Caco-2 (cell line): ENCODE data around the gene GALNT15. TPM values are rescaled to one million over a fixed set of nuclear protein-coding genes. Genes with fewer than 3 reads are reported as not detected.

Experiments used
- BruUV-seq: library from RNA; stranded (reverse); fragments of 400-500 nt; replicated peaks from 2 replicates; lab custom pipeline; 2021; lab: Mats Ljungman, UMichigan
- CTCF ChIA-PET: fragments of 300-600 bp; sonication (Branson Sonifier 250); formaldehyde crosslinking; loops from one replicate; lab custom pipeline; 2022; ENCODE audit warnings: antibody characterized with exemption; lab: Charles Lee
- POLR2A ChIA-PET: fragments of 300-600 bp; sonication (Branson Sonifier 250); formaldehyde crosslinking; loops from one replicate; lab custom pipeline; 2022; ENCODE audit warnings: antibody characterized with exemption; lab: Charles Lee
- DNase-seq, 2 experiments: peaks; one replicate each; pipeline versions ENCODE4 v3.0.0 to v3.0.0-alpha.2; 2020 to 2022
- H3K27me3 ChIP-seq: replicated peaks from 2 replicates; pipeline ENCODE4 v1.6.0; 2011; ENCODE audit warnings: low read length; ENCODE audit not compliant: control insufficient read depth, insufficient read depth
- H3K36me3 ChIP-seq: 2 replicates; pipeline ENCODE4 v1.5.1; 2011; ENCODE audit warnings: low read length; ENCODE audit not compliant: control insufficient read depth, insufficient read depth
- H3K4me1 ChIP-seq: fragments of 250-450 bp; sonication (Bioruptor Pico); 2 replicates; pipeline ENCODE4 v1.5.1; 2020; ENCODE audit warnings: mild to moderate bottlenecking
- H3K4me3 ChIP-seq: 2 replicates; pipeline ENCODE4 v1.5.1; 2011; ENCODE audit warnings: low read depth, mild to moderate bottlenecking, control low read depth, low read length
- H3K9me3 ChIP-seq: fragments of 250-450 bp; sonication (Bioruptor Pico); 2 replicates; pipeline ENCODE4 v1.5.1; 2020; ENCODE audit warnings: mild to moderate bottlenecking, moderate library complexity
- H3K27ac Mint-ChIP-seq: one replicate; pipeline ENCODE4 v1.8.0; 2022; ENCODE audit warnings: mixed read lengths; ENCODE audit not compliant: unreplicated experiment
- H3K27me3 Mint-ChIP-seq: one replicate; pipeline ENCODE4 v1.8.0; 2022; ENCODE audit warnings: mixed read lengths; ENCODE audit not compliant: insufficient read depth, unreplicated experiment
- H3K36me3 Mint-ChIP-seq: one replicate; pipeline ENCODE4 v1.8.0; 2022; ENCODE audit warnings: mild to moderate bottlenecking, mixed read lengths; ENCODE audit not compliant: insufficient read depth, unreplicated experiment
- H3K4me1 Mint-ChIP-seq: one replicate; pipeline ENCODE4 v1.8.0; 2022; ENCODE audit warnings: low read depth, mixed read lengths; ENCODE audit not compliant: unreplicated experiment
- H3K4me3 Mint-ChIP-seq: one replicate; pipeline ENCODE4 v1.8.0; 2022; ENCODE audit warnings: mild to moderate bottlenecking, moderate library complexity, mixed read lengths; ENCODE audit not compliant: unreplicated experiment
- H3K9me3 Mint-ChIP-seq: one replicate; pipeline ENCODE4 v1.8.0; 2022; ENCODE audit warnings: mixed read lengths; ENCODE audit not compliant: unreplicated experiment
- CTCF ChIP-seq, 2 experiments: fragments of 200-600 bp in 1 of 2; IDR thresholded peaks; 1 replicate in 1 of 2; 2 replicates in 1 of 2; pipeline versions ENCODE4 v1.5.1 to v1.8.0; 2011 to 2022; ENCODE audit warnings: antibody characterized with exemption in 1 of 2, control low read depth in 1 of 2, inconsistent platforms in 1 of 2, low read depth in 1 of 2, low read length in 1 of 2, mild to moderate bottlenecking in 1 of 2, moderate library complexity in 1 of 2; ENCODE audit not compliant: insufficient read depth in 1 of 2, severe bottlenecking in 1 of 2, unreplicated experiment in 1 of 2
- intact Hi-C: fragments of 100-400 bp; cut with micrococcal nuclease; formaldehyde crosslinking; loops from one replicate; pipeline ENCODE4 v1.10.0; 2022; ENCODE audit not compliant: unreplicated experiment
- total RNA-seq: library from RNA; stranded (reverse); gene quantifications from 2 replicates; pipeline ENCODE4 v1.2.3, GENCODE V29; 2022

GALNT15 gene
- total RNA-seq, 1 experiment from 2014 or later = not detected

- no peaks in the 10 kb centered on the region for H3K36me3 Mint-ChIP-seq
- no peaks in the 10 kb centered on the region for H3K9me3 Mint-ChIP-seq
- no TSS peak for BruUV-seq
- H3K36me3 ChIP-seq = no peaks in the 10 kb centered on the region
- intact Hi-C loops = no loop called here
- peak; percentile 44 to 45 for DNase-seq
- H3K4me1 Mint-ChIP-seq = peaks cover 8% of the 10 kb centered on the region
- H3K4me3 ChIP-seq = no peak overlapping the region
- POLR2A ChIA-PET = interaction anchor here (0.8 kb wide), 1 partner anchor 61 kb away, joined by 5 read pairs; the partner anchor contains the start of genes DPH3 and OXNAD1
- peak overlapping the region; percentile 54 for H3K27ac Mint-ChIP-seq
- no peaks in the 10 kb centered on the region for H3K4me1 ChIP-seq
- H3K27me3 ChIP-seq = no peaks in the 10 kb centered on the region
- no peak overlapping the region for H3K4me3 Mint-ChIP-seq
- CTCF ChIA-PET = no interaction called here
- TF ChIP-seq CTCF (IDR thresholded peaks at IDR 0.05; ENCODE audit: insufficient read depth in 1 of 2, low read depth in 1 of 2, low read length in 1 of 2, severe bottlenecking in 1 of 2, unreplicated experiment in 1 of 2) = no peak
- no peaks in the 10 kb centered on the region for H3K9me3 ChIP-seq
- no peaks in the 10 kb centered on the region for H3K27me3 Mint-ChIP-seq
Observed at GRCh38 chr3:16203671-16204629, 29.5 kb downstream of the GALNT15 start.

- Mint-ChIP-seq H3K4me1 (peaks cover 8% of the 10 kb centered on the region), H3K27ac (no peak overlapping the region), H3K27me3 (no peaks in the 10 kb centered on the region), H3K4me3 (no peak overlapping the region), H3K9me3 (no peaks in the 10 kb centered on the region), H3K36me3 (no peaks in the 10 kb centered on the region)
- TF ChIP-seq CTCF (IDR thresholded peaks at IDR 0.05; ENCODE audit: insufficient read depth in 1 of 2, low read depth in 1 of 2, low read length in 1 of 2, severe bottlenecking in 1 of 2, unreplicated experiment in 1 of 2) = no peak
- Histone ChIP-seq H3K4me1 (no peaks in the 10 kb centered on the region), H3K4me3 (no peak overlapping the region), H3K36me3 (no peaks in the 10 kb centered on the region), H3K9me3 (no peaks in the 10 kb centered on the region), H3K27me3 (no peaks in the 10 kb centered on the region)
- intact Hi-C loops = no loop called here
- POLR2A ChIA-PET = no interaction called here
- no peak for DNase-seq
- CTCF ChIA-PET = no interaction called here
- BruUV-seq = no TSS peak
Observed at GRCh38 chr3:16204751-16205150, 30.3 kb downstream of the GALNT15 start.

GRCh38 chr3:16205156-16205870 is 30.8 kb downstream of the GALNT15 start:
- Histone ChIP-seq H3K36me3 (no peaks in the 10 kb centered on the region), H3K4me1 (no peaks in the 10 kb centered on the region), H3K4me3 (no peak overlapping the region), H3K9me3 (no peaks in the 10 kb centered on the region), H3K27me3 (no peaks in the 10 kb centered on the region)
- BruUV-seq = no TSS peak
- Mint-ChIP-seq H3K36me3 (no peaks in the 10 kb centered on the region), H3K4me3 (no peak overlapping the region), H3K9me3 (no peaks in the 10 kb centered on the region), H3K4me1 (peaks cover 8% of the 10 kb centered on the region), H3K27me3 (no peaks in the 10 kb centered on the region), H3K27ac (no peak overlapping the region)
- TF ChIP-seq CTCF (IDR thresholded peaks at IDR 0.05; ENCODE audit: insufficient read depth in 1 of 2, low read depth in 1 of 2, low read length in 1 of 2, severe bottlenecking in 1 of 2, unreplicated experiment in 1 of 2) = no peak
- intact Hi-C loops = no loop called here
- no peak for DNase-seq
- CTCF ChIA-PET = interaction anchor here (0.7 kb wide), 1 partner anchor 311 kb away, joined by 3 read pairs; no protein-coding TSS in a partner anchor
- POLR2A ChIA-PET = no interaction called here
